ENCODE data around the gene YKT6. TPM values are rescaled to one million over a fixed set of nuclear protein-coding genes. Genes with fewer than 3 reads are reported as not detected.

YKT6 gene
- polyA plus RNA-seq, 1 experiment = 124 TPM

DNA sequence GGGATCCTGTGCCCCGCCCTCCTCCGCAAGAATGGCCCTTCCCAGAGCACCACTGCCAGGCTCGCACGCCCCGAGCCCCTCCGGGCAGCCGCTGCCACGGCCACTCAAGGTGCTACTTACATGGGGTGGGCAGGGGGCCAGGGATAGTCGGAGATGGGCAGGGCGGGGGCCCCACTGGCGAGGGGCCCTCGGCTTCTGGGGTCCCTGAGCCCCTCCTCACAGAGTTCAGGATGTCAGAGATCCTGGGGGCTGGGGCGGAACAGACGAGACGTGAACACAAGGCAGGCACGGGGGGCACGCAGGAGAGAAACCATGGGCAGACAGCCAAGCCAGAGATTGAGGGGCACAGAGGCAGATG lies 25.6 kb downstream of the YKT6 start:
- POLR2A ChIA-PET = no interaction called here
- no peaks in the 10 kb centered on the region; the same call in 1 of the 2 replicates for H3K9me3 ChIP-seq (ENCODE audit: control insufficient read depth, insufficient read depth, low read length)
- no peak for DNase-seq (ENCODE audit: low read depth, low spot score)
- TF ChIP-seq, protein P1, sequence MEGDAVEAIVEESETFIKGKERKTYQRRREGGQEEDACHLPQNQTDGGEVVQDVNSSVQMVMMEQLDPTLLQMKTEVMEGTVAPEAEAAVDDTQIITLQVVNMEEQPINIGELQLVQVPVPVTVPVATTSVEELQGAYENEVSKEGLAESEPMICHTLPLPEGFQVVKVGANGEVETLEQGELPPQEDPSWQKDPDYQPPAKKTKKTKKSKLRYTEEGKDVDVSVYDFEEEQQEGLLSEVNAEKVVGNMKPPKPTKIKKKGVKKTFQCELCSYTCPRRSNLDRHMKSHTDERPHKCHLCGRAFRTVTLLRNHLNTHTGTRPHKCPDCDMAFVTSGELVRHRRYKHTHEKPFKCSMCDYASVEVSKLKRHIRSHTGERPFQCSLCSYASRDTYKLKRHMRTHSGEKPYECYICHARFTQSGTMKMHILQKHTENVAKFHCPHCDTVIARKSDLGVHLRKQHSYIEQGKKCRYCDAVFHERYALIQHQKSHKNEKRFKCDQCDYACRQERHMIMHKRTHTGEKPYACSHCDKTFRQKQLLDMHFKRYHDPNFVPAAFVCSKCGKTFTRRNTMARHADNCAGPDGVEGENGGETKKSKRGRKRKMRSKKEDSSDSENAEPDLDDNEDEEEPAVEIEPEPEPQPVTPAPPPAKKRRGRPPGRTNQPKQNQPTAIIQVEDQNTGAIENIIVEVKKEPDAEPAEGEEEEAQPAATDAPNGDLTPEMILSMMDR (IDR thresholded peaks at IDR 0.05; ENCODE audit: low read depth, low read length) = no peak
- no peak overlapping the region for H3K27ac ChIP-seq (ENCODE audit: low read depth, low read length)
- no peak overlapping the region for H3K4me3 ChIP-seq (ENCODE audit: low read depth, low read length)
- H3K27me3 ChIP-seq (ENCODE audit: control insufficient read depth, insufficient read depth, low read length) = peaks cover 51% of the 10 kb centered on the region
- CTCF ChIA-PET = interaction anchor here (0.6 kb wide), 1 partner anchor 8 kb away, joined by 5 read pairs; no protein-coding TSS in a partner anchor

DNA sequence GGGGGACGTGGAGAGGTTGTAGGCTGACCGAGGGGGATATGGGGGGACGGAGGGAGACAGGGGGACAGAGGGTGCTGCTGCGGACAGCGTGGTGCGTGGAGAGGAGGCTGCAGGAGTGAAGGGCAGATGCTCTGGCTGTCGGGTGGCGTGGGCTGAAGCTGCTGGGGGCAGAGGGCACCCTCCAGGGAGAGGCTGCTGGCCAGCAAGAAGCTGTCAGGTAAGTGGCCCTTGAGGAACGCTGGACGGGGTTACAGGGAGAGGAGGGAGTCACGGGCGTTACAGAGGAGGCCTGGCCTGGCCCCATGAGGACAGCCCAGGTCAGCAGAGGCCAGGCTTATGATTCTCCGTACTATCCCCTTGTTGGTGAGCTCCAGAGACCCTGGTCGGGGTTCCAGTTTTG lies 27.1 kb downstream of the YKT6 start:
- POLR2A ChIA-PET = no interaction called here
- CTCF ChIA-PET = interaction anchor here (0.7 kb wide), 1 partner anchor 9 kb away, joined by 3 read pairs; no protein-coding TSS in a partner anchor
- DNase-seq (ENCODE audit: low read depth, low spot score) = no peak
- TF ChIP-seq, protein P1 (IDR thresholded peaks at IDR 0.05; ENCODE audit: low read depth, low read length) = no peak
- H3K9me3 ChIP-seq (ENCODE audit: control insufficient read depth, insufficient read depth, low read length) = no peaks in the 10 kb centered on the region; the same call in 1 of the 2 replicates
- H3K4me3 ChIP-seq (ENCODE audit: low read depth, low read length) = no peak overlapping the region
- no peak overlapping the region for H3K27ac ChIP-seq (ENCODE audit: low read depth, low read length)
- H3K27me3 ChIP-seq (ENCODE audit: control insufficient read depth, insufficient read depth, low read length) = peaks cover 54% of the 10 kb centered on the region

DNA sequence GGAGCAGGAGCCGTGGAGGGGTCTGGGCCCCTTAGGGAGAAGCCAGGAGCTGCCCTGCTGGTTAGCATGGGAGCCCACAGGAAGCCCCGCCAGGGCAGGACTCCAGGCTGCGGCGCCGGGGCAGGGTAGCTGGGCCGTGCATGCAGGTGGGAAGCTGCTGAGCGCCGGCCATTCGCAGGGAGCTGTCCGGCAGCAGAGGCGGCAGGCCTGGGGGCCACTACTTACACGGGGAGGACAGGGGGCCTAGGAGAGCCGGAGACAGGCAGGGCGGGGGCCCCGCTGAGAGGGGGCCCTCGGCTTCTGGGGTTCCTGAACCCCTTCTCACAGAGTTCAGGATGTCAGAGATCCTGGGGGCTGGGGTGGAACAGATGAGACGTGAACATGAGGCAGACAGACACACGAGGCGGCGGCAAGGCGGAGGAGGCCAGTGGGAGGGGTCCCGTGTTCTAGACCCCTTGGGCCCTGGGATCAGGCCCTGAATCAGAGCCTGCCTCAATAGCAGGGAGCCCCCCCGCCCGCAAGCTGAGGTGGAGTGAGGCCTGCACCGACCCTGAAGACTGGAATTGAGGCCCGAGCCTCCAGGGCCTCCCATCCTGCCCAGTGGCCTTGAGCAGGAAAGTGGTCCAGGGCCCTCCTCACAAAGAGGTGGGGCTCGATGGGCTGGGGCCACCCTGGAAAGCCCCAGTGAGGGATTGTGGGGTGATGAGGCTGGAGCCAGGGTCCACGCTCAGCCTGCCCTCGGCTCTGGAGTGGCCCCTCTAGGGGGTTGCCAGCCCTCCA lies 28.0 kb downstream of the YKT6 start:
- ChIA-PET CTCF (interaction anchor here (0.7 kb wide), 1 partner anchor 8 kb away, joined by 3 read pairs; no protein-coding TSS in a partner anchor), POLR2A (no interaction called here)
- TF ChIP-seq, protein P1 (IDR thresholded peaks at IDR 0.05; ENCODE audit: low read depth, low read length) = no peak
- Histone ChIP-seq H3K27ac (ENCODE audit: low read depth, low read length) (no peak overlapping the region), H3K9me3 (ENCODE audit: control insufficient read depth, insufficient read depth, low read length) (no peaks in the 10 kb centered on the region; the same call in 1 of the 2 replicates), H3K4me3 (ENCODE audit: low read depth, low read length) (no peak overlapping the region), H3K27me3 (ENCODE audit: control insufficient read depth, insufficient read depth, low read length) (peaks cover 54% of the 10 kb centered on the region)
- no peak for DNase-seq (ENCODE audit: low read depth, low spot score)

DNA sequence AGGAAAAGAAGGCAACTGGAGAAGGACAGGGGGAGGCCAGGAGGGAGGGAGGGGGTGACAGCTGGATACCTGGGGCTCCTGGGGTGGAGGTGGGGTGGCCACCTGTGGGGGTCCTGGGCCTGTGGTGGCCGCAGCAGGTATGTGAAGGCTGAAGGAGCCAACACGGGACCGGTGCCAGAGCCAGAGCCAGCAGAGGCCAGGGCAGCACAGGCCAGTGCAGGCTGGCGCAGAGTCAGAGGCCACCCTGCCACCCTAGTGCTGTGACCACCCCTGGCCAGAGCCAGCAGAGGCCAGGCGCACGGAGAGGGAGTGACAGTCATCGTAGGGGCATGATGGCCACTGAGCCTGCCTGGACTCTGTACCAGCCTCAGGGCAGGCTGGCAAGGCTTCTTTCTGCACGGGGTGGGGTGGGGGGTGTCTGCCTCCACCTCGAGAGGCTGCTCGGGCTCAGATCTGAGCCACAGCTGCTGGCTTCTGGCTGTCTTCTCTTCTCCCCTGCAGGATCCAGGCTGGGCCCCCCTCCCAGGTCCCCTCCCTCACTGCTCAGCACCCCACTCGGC lies 28.8 kb downstream of the YKT6 start:
- Histone ChIP-seq H3K27ac (ENCODE audit: low read depth, low read length) (no peak overlapping the region), H3K9me3 (ENCODE audit: control insufficient read depth, insufficient read depth, low read length) (no peaks in the 10 kb centered on the region; the same call in 1 of the 2 replicates), H3K4me3 (ENCODE audit: low read depth, low read length) (no peak overlapping the region), H3K27me3 (ENCODE audit: control insufficient read depth, insufficient read depth, low read length) (peaks cover 51% of the 10 kb centered on the region)
- TF ChIP-seq, protein P1 (IDR thresholded peaks at IDR 0.05; ENCODE audit: low read depth, low read length) = no peak
- no peak for DNase-seq (ENCODE audit: low read depth, low spot score)
- CTCF ChIA-PET = no interaction called here
- POLR2A ChIA-PET = no interaction called here

DNA sequence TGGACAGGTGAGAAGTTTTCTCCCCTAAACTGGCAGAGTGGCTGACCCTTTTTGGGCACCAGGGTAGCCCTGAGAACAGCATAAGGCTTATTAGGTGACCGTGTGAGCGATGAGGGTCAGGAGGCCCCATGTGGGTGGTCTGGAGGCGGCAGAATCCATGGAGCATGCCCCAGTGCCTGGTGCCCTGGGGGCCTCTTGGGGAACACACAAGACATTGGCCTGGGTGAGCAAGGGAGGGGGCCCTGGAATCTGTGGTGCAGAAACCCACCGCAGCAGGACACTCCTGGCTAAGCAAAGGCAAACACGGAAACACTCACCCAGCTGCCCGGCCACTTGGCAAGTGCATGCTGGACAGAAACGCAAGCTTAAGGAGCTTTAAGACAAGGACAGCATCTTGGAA lies 29.5 kb downstream of the YKT6 start:
- TF ChIP-seq, protein P1 (IDR thresholded peaks at IDR 0.05; ENCODE audit: low read depth, low read length) = no peak

More for the DNA sequence above, 29.5 kb downstream of the YKT6 start:
- no peak for DNase-seq (ENCODE audit: low read depth, low spot score)
- Histone ChIP-seq H3K27me3 (ENCODE audit: control insufficient read depth, insufficient read depth, low read length) (peaks cover 44% of the 10 kb centered on the region), H3K9me3 (ENCODE audit: control insufficient read depth, insufficient read depth, low read length) (no peaks in the 10 kb centered on the region; the same call in 1 of the 2 replicates), H3K4me3 (ENCODE audit: low read depth, low read length) (no peak overlapping the region), H3K27ac (ENCODE audit: low read depth, low read length) (no peak overlapping the region)
- ChIA-PET CTCF (no interaction called here), POLR2A (no interaction called here)
